SK-N-SH (cell line): ENCODE measurements around the gene SCYGR7. TPM values are rescaled to one million over a fixed set of nuclear protein-coding genes. Genes with fewer than 3 reads are reported as not detected.

ENCODE experiments used
- CTCF ChIA-PET: fragments of 300-600, 350-600 bp; formaldehyde crosslinking; extraction: SDS; loops from one replicate; lab custom pipeline; 2021; lab: Yijun Ruan, JAX
- POLR2A ChIA-PET: fragments of 350-600 bp; sonication (Branson Sonifier 250); formaldehyde crosslinking; extraction: SDS; loops from one replicate; lab custom pipeline; 2020; ENCODE audit warnings: antibody characterized with exemption, inconsistent platforms; lab: Yijun Ruan, JAX
- DNase-seq: peaks from one replicate; pipeline ENCODE4 v3.0.0; 2012
- H2AFZ ChIP-seq: fragments of 200-600 bp; sonication (generic); 2 replicates; pipeline ENCODE4 v1.8.1; 2016; ENCODE audit warnings: antibody characterized with exemption, mild to moderate bottlenecking, low read depth
- H3F3A ChIP-seq: fragments of 200-600 bp; sonication (generic); replicated peaks from 2 replicates; pipeline ENCODE3; 2016; ENCODE audit warnings: antibody characterized with exemption, mild to moderate bottlenecking; ENCODE audit not compliant: insufficient read depth
- H3K27ac ChIP-seq, 2 experiments: fragments of 200-500 bp in 1 of 2; fragments of 200-600 bp in 1 of 2; sonication (Bioruptor generic) in 1 of 2; sonication (generic), shearing (Covaris generic) in 1 of 2; 2 replicates each; pipeline versions ENCODE4 v1.5.1 to v1.6.1; 2014 to 2016; ENCODE audit warnings: low read depth in 2 of 2, inconsistent platforms in 1 of 2, low read length in 1 of 2, mild to moderate bottlenecking in 1 of 2, mixed read lengths in 1 of 2
- H3K27me3 ChIP-seq: fragments of 200-600 bp; sonication (generic), shearing (Covaris generic); 2 replicates; pipeline ENCODE4 v1.6.1; 2016; ENCODE audit warnings: mixed run types; ENCODE audit not compliant: insufficient read depth
- H3K36me3 ChIP-seq, 2 experiments: fragments of 200-500 bp in 1 of 2; fragments of 200-600 bp in 1 of 2; sonication (Bioruptor generic) in 1 of 2; sonication (generic) in 1 of 2; replicated peaks in 1 of 2; 2 replicates each; pipeline versions ENCODE3 to v1.5.1; 2014 to 2016; ENCODE audit warnings: low read length in 1 of 2, mild to moderate bottlenecking in 1 of 2; ENCODE audit not compliant: insufficient read depth in 2 of 2, control insufficient read depth in 1 of 2
- H3K4me1 ChIP-seq, 2 experiments: fragments of 200-500 bp in 1 of 2; fragments of 200-600 bp in 1 of 2; sonication (Bioruptor generic) in 1 of 2; sonication (generic), shearing (Covaris generic) in 1 of 2; 2 replicates each; pipeline versions ENCODE4 v1.5.1 to v1.6.1; 2014 to 2016; ENCODE audit warnings: low read depth in 1 of 2, low read length in 1 of 2, mixed run types in 1 of 2; ENCODE audit not compliant: insufficient read depth in 2 of 2, control insufficient read depth in 1 of 2
- H3K4me2 ChIP-seq: fragments of 200-600 bp; sonication (generic), shearing (Covaris generic); 2 replicates; pipeline ENCODE4 v1.6.1; 2017; ENCODE audit warnings: mixed run types
- H3K4me3 ChIP-seq, 2 experiments: fragments of 200-500 bp in 1 of 2; fragments of 200-600 bp in 1 of 2; sonication (Bioruptor generic) in 1 of 2; sonication (generic), shearing (Covaris generic) in 1 of 2; 2 replicates each; pipeline versions ENCODE4 v1.5.1 to v1.8.1; 2014 to 2016; ENCODE audit warnings: low read depth in 2 of 2, inconsistent platforms in 1 of 2, low read length in 1 of 2, mild to moderate bottlenecking in 1 of 2, mixed read lengths in 1 of 2, moderate library complexity in 1 of 2
- H3K79me2 ChIP-seq: fragments of 200-600 bp; sonication (generic); 2 replicates; pipeline ENCODE4 v1.8.1; 2017; ENCODE audit warnings: mild to moderate bottlenecking; ENCODE audit not compliant: insufficient read depth
- H3K9ac ChIP-seq: fragments of 200-600 bp; sonication (generic); 2 replicates; pipeline ENCODE4 v1.6.1; 2017; ENCODE audit warnings: mixed run types
- H3K9me2 ChIP-seq: fragments of 200-600 bp; sonication (generic); 2 replicates; pipeline ENCODE4 v1.6.1; 2017; ENCODE audit warnings: mixed run types
- H3K9me3 ChIP-seq: fragments of 200-600 bp; sonication (generic); 2 replicates; pipeline ENCODE4 v1.6.1; 2017; ENCODE audit warnings: mixed run types, mild to moderate bottlenecking, moderate library complexity
- H4K20me1 ChIP-seq: fragments of 200-600 bp; sonication (generic); 2 replicates; pipeline ENCODE4 v1.6.1; 2017; ENCODE audit warnings: mild to moderate bottlenecking, mixed run types; ENCODE audit not compliant: insufficient read depth
- CHD2 ChIP-seq: fragments of 150-350 bp; IDR thresholded peaks from 2 replicates; pipeline ENCODE4 v1.6.1; 2018; ENCODE audit warnings: low read length; ENCODE audit not compliant: partially characterized antibody
- CTCF ChIP-seq: fragments of 200-600 bp; sonication (generic); IDR thresholded peaks from 2 replicates; pipeline ENCODE4 v1.6.1; 2017; ENCODE audit warnings: antibody characterized with exemption, mild to moderate bottlenecking, moderate library complexity
- NFIC ChIP-seq: IDR thresholded peaks from 2 replicates; pipeline ENCODE4 v1.4.0; 2012; ENCODE audit warnings: borderline replicate concordance
- POLR2AphosphoS5 ChIP-seq: IDR thresholded peaks from 2 replicates; pipeline ENCODE4 v1.6.1; 2012; ENCODE audit warnings: low read depth, low read length
- SMC3 ChIP-seq: IDR thresholded peaks from 2 replicates; pipeline ENCODE4 v1.6.1; 2012; ENCODE audit warnings: low read depth, low read length, improper control_type of control experiment
- TEAD4 ChIP-seq: IDR thresholded peaks from 2 replicates; pipeline ENCODE4 v1.4.0; 2012; ENCODE audit warnings: mild to moderate bottlenecking, borderline replicate concordance; ENCODE audit not compliant: insufficient read depth
- USF2 ChIP-seq: fragments of 150-350 bp; IDR thresholded peaks from 2 replicates; pipeline ENCODE4 v1.6.1; 2017; ENCODE audit warnings: antibody characterized with exemption, low read length, low read depth, borderline replicate concordance
- YY1 ChIP-seq: IDR thresholded peaks from 2 replicates; pipeline ENCODE4 v1.4.0; 2012; ENCODE audit warnings: low read depth, mild to moderate bottlenecking
- WGBS: methylation state at CpG from one replicate; pipeline ENCODE4 v1.1.6; 2017; ENCODE audit warnings: low lambda C conversion rate; 5-methylcytosine and 5-hydroxymethylcytosine counted together
- polyA plus RNA-seq, 3 experiments: library from polyadenylated mRNA; depleted of rRNA; stranded (reverse); fragments of >200 nt; gene quantifications; 2 replicates each; pipeline ENCODE4 v1.2.3, GENCODE V29; 2012
- small RNA-seq, 7 experiments: library from RNA; depleted of rRNA; stranded (forward); fragments of <200 nt; gene quantifications; one replicate each; pipeline ENCODE3, GENCODE V24; 2012

SCYGR7 gene
- polyA plus RNA-seq, 1 of the 3 experiments (the other 2 are of a cell fraction) = not detected

GRCh38 chr2:227774895-227775842 is 47.0 kb downstream of the SCYGR7 start:
- H3K9me3 ChIP-seq = no peaks in the 10 kb centered on the region
- ChIA-PET CTCF (no interaction called here), POLR2A (no interaction called here)
- H3F3A ChIP-seq = no peaks in the 10 kb centered on the region
- no peaks in the 10 kb centered on the region for H3K9me2 ChIP-seq
- WGBS = 71% methylated on average over 6 of the region's 6 CpGs
- no peaks in the 10 kb centered on the region for H3K79me2 ChIP-seq
- H3K27me3 ChIP-seq = no peaks in the 10 kb centered on the region
- no peak overlapping the region for H3K9ac ChIP-seq
- no peaks in the 10 kb centered on the region for H3K36me3 ChIP-seq
- no peaks in the 10 kb centered on the region for H4K20me1 ChIP-seq
- DNase-seq = no peak
- no peaks in the 10 kb centered on the region for H3K4me1 ChIP-seq
- no peak overlapping the region for H3K4me2 ChIP-seq
- H3K27ac ChIP-seq = no peak overlapping the region
- H3K4me3 ChIP-seq = no peak overlapping the region
- TF ChIP-seq TEAD4 (no peak), USF2 (no peak), YY1 (no peak), CTCF (no peak), NFIC (no peak), SMC3 (no peak), CHD2 (no peak), POLR2AphosphoS5 (no peak)
- no peak overlapping the region for H2AFZ ChIP-seq

Small RNAs within 50 kb of the gene (small RNA-seq; reads per million reads assigned to genes)
- gene RNA5SP121 = 0 to 1.4 (median 0) reads per million in 7 experiments
- 0 reads per million in 7 experiments for gene SNRPGP8

Other genes with a start within 250 kb of the SCYGR7 start
- gene SCYGR2, start 129.4 kb upstream of the SCYGR7 start, polyA plus RNA-seq (2012; rRNA removed) = not detected in 2 replicates
- not detected in 2 replicates for gene SCYGR3, start 113.5 kb upstream of the SCYGR7 start, polyA plus RNA-seq (2012; rRNA removed)
- gene SCYGR4, start 110.8 kb upstream of the SCYGR7 start, polyA plus RNA-seq (2012; rRNA removed) = not detected in 2 replicates
- gene SCYGR5, start 61.5 kb upstream of the SCYGR7 start, polyA plus RNA-seq (2012; rRNA removed) = not detected in 2 replicates
- gene SLC19A3, start 10.3 kb upstream of the SCYGR7 start, polyA plus RNA-seq (2012; rRNA removed) = 0.02 and 0.13 TPM in 2 replicates
- gene SCYGR6, start 3.6 kb upstream of the SCYGR7 start, polyA plus RNA-seq (2012; rRNA removed) = not detected in 2 replicates
- not detected in 2 replicates for gene SCYGR8, start 17.6 kb downstream of the SCYGR7 start, polyA plus RNA-seq (2012; rRNA removed)
- 0.12 TPM in 1 of 2 replicates, not detected in the other for gene CCL20, start 85.5 kb downstream of the SCYGR7 start, polyA plus RNA-seq (2012; rRNA removed)
- 1.2 and 2.4 TPM in 2 replicates for gene DAW1, start 143.3 kb downstream of the SCYGR7 start, polyA plus RNA-seq (2012; rRNA removed)